Aorta (tissue), 5 donors: ENCODE results near the gene AP2A1. TPM values are rescaled to one million over a fixed set of nuclear protein-coding genes. Genes with fewer than 3 reads are reported as not detected.

Experiments used
- ATAC-seq: fragments of 200-7000 bp; cut with Tn5 transposase; one replicate; pipeline ENCODE4 v1.9.1; 2022; ENCODE audit warnings: moderate library complexity; ENCODE audit not compliant: low FRiP score
- DNase-seq, 2 donors: peaks; one replicate each; pipeline ENCODE4 v3.0.0-alpha.2; 2020
- H3K27ac ChIP-seq, 2 donors: one replicate each; pipeline ENCODE4 v1.5.1; 2013; ENCODE audit warnings: low read length in 2 of 2, mild to moderate bottlenecking in 2 of 2, moderate library complexity in 2 of 2, control low read depth in 1 of 2, inconsistent platforms in 1 of 2, low read depth in 1 of 2
- H3K27me3 ChIP-seq, 2 donors: one replicate each; pipeline ENCODE4 v1.6.1; 2013; ENCODE audit warnings: control low read depth in 1 of 2, low read length in 1 of 2, mild to moderate bottlenecking in 1 of 2, moderate library complexity in 1 of 2; ENCODE audit not compliant: insufficient read depth in 2 of 2, control insufficient read depth in 1 of 2
- H3K36me3 ChIP-seq, 2 donors: one replicate each; pipeline ENCODE4 v1.6.1; 2013; ENCODE audit warnings: control low read depth in 1 of 2, low read length in 1 of 2, mild to moderate bottlenecking in 1 of 2; ENCODE audit not compliant: insufficient read depth in 2 of 2, control insufficient read depth in 1 of 2
- H3K4me1 ChIP-seq, 2 donors: one replicate each; pipeline ENCODE4 v1.6.1; 2013; ENCODE audit warnings: low read length in 2 of 2, control low read depth in 1 of 2, mild to moderate bottlenecking in 1 of 2, moderate library complexity in 1 of 2; ENCODE audit not compliant: insufficient read depth in 2 of 2, control insufficient read depth in 1 of 2
- H3K4me3 ChIP-seq, 2 donors: one replicate each; pipeline ENCODE4 v1.5.1; 2013; ENCODE audit warnings: low read length in 2 of 2, control low read depth in 1 of 2, mild to moderate bottlenecking in 1 of 2
- H3K9me3 ChIP-seq: one replicate; pipeline ENCODE4 v1.6.1; 2013; ENCODE audit warnings: mild to moderate bottlenecking, low read length; ENCODE audit not compliant: control insufficient read depth
- WGBS, 2 donors: extraction: QIAGEN DNeasy Blood & Tissue Kit; methylation state at CpG; one replicate each; pipeline ENCODE4 v1.1.7; 2013; 5-methylcytosine and 5-hydroxymethylcytosine counted together
- intact Hi-C, 2 donors: fragments of 100-400 bp; cut with DNase I; formaldehyde crosslinking; loops; one replicate each; pipeline versions ENCODE4 v1.14.2 to v1.15.0; 2022
- polyA plus RNA-seq, 2 donors: library from polyadenylated mRNA; stranded (reverse); fragments of 200-250 nt; gene quantifications; one replicate each; pipeline ENCODE4 v1.2.3, GENCODE V29; 2013
- total RNA-seq, 2 donors: library from RNA; stranded (reverse); fragmentation: NEBNext Ultra II Directional; extraction: Animal tissue kit (Norgen Biotek cat#: 25700); gene quantifications; one replicate each; pipeline ENCODE4 v1.2.1, GENCODE V29; 2021
- donor health status: healthy with polysubstance abuse.
- donor health status: Bipolar disorder and iron deficiency.
- donor health status: DM: no; HTN: no; CAD: no.
- donor health status: DM: no; HTN: no; CAD: no.
- donor health status: DM: yes; HTN: yes; CAD: no.

AP2A1 gene
- total and polyA plus RNA-seq, 4 donors, result 19.9 to 77.5 (median 67.2) TPM

DNA sequence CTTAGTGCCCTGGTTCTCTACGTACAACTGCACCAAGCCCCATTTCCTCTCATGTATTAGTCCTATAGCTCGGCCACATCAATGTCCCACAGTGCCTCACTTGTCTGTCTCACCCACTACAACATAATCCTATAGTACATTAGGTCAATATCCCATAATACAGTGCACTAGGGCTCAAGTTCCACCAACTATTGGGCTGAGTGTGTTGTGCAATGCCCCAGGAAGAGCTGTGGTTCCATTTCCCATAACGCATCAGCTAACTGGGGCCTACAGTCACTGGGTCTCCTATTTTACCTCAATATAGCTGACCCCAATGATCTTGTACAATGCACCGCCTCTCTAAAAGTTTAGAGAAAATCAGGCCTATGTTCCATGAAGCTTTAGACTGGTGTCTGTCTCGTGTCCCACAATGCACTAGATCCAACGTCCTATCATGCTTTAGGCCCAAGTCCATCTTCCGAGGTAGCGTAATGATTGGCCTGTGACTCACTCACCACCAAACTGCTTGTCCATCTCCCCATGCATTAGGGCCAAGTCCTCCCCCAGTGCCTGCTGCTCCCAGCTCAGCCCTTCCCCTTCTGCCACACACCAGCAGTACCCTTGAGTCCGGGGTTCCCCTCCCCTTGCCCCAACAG, 25.5 kb upstream of the AP2A1 start:
- H3K27me3 ChIP-seq, result no peaks in the 10 kb centered on the region
- no peaks in the 10 kb centered on the region for H3K36me3 ChIP-seq
- H3K27ac ChIP-seq, result no peak overlapping the region
- H3K9me3 ChIP-seq, result no peaks in the 10 kb centered on the region
- DNase-seq (no peak), ATAC-seq (no peak)
- H3K4me3 ChIP-seq, result no peak overlapping the region
- H3K4me1 ChIP-seq, result no peaks in the 10 kb centered on the region
- WGBS, 2 donors, result 86 to 91% methylated on average over 9 of the region's 9 CpGs
- intact Hi-C loops, result no loop called here

DNA sequence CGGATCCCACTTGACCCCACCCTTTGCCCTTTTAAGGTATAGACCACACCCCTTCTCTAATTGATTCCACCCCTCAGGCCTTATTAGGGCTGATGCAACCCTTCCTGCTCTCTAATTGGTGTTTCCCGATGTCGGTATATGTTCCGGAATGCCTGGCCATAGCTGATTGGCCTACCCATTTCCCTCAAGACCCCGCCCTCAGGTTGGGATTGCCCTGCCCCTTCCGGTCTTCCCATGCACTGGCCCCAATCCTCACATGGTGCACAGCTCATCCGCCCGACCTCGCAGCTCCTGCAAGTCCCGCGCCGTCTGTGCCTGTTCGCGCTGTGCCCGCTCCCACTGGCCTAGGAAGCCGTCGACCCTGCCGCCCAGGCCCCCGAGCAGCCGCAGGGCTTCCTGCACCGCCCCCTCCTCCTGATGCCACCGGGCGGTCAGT, 21.8 kb upstream of the AP2A1 start:
- Histone ChIP-seq H3K36me3 (no peaks in the 10 kb centered on the region), H3K4me3 (no peak overlapping the region), H3K27ac (no peak overlapping the region), H3K27me3 (no peaks in the 10 kb centered on the region), H3K9me3 (no peaks in the 10 kb centered on the region), H3K4me1 (no peaks in the 10 kb centered on the region)
- ATAC-seq (no peak), DNase-seq (no peak)
- WGBS, 2 donors, result 91 to 95% methylated on average over 23 of the region's 23 CpGs
- intact Hi-C loops, result no loop called here

DNA sequence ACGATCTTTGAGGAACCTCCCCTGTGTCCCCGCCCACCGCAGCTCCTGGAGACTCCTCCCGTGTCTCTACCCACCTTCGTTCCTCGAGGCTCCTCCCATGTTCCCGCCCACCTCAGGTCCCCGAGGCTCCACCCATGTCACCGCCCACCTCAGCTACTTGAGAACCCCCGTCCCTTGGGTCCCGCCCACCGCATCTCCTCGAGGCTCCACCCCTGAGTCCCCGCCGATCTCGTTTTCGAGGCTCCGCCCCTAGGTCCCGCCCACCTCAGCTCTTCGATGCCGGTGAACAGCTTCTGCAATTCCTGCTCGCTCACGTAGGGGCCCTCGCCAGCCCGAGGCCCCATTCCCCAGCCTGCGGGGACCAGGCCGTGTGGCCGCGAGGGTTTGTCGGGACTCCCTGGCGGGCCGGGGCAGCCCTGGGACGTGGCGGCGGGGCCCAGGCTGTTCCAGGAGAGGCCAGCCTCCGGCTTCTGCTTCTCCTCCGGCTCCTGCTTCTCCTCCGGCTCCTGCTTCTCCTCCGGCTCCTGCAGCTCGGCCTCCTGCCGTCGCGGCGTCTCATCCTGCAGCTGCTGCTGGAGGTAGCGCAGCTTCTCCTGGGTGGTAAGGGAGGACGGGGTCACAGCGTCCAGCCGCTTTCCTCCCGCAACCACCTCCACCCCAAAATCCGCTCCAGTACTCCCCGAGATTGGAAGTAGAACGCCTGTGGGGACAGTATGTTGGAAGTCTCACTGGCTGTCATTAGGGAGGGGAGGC, 20.4 kb upstream of the AP2A1 start:
- H3K4me3 ChIP-seq, result no peak overlapping the region
- ATAC-seq (peak; percentile 30), DNase-seq (peak; percentile 83 to 85)
- intact Hi-C loops, result no loop called here
- no peaks in the 10 kb centered on the region for H3K27me3 ChIP-seq
- no peak overlapping the region for H3K27ac ChIP-seq
- no peaks in the 10 kb centered on the region for H3K4me1 ChIP-seq
- no peaks in the 10 kb centered on the region for H3K9me3 ChIP-seq
- no peaks in the 10 kb centered on the region for H3K36me3 ChIP-seq
- WGBS, 2 donors, result 47 to 50% methylated on average over 49 to 52 of the region's 52 CpGs

DNA sequence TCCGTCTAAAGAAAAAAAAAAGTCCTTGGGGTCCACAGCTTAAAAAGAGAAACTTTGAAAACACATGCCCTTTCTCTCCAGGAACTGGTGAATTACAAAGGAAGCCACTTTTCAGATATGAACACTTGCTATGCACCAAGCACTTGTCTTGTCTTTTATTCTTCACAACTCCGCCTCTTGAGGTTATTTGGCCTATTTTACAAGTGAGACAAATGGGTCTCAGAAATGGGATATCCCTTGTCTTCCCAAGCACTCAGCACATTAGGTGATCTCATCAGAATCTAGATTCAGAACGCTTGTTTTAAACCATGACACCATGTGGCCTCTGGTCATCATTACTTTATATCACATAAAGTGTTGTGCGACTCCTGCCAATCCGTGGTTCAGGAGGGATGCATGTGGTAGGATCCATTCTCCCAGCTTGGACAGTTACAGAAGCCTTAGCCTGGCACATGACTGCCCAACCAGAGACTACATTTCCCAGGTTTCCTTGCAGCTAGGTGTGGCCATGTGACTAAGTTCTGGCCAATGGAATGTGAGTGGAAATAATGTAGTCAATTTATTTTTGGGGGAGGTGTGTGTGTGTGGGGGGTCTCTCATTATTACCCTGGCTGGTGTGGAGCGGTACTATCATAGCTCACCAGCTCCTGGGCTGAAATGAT, 17.6 kb upstream of the AP2A1 start:
- Histone ChIP-seq H3K27ac (no peak overlapping the region), H3K36me3 (no peaks in the 10 kb centered on the region), H3K27me3 (no peaks in the 10 kb centered on the region), H3K4me3 (no peak overlapping the region), H3K4me1 (no peaks in the 10 kb centered on the region), H3K9me3 (no peaks in the 10 kb centered on the region)
- DNase-seq, result no peak
- intact Hi-C loops, result no loop called here
- 74 to 82% methylated on average over 6 of the region's 6 CpGs for WGBS, 2 donors
- ATAC-seq, result no peak

DNA sequence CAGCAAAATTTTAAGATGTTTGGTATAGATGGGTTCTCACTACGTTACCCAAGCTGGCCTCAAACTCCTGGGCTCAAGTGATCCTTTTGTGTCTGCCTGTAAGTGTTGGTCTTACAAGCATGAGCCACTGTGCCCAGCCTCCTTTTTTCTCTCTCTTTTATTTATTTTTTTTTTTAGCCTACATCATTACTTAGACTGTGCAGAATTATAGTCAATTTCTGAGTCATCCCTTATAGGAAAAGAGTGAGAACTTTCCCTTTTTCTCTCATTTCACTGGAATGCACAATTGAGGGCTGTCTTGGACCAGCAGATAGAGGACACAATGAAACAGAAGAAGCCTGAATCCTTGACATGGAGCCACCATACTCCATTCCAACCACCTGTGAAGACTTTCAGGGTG, 17.0 kb upstream of the AP2A1 start:
- no peaks in the 10 kb centered on the region for H3K4me1 ChIP-seq
- DNase-seq (no peak), ATAC-seq (no peak)
- H3K9me3 ChIP-seq, result no peaks in the 10 kb centered on the region
- intact Hi-C loops, result loop anchor here in 1 of 2 donors (10.0 kb wide), 1 partner anchor 65 kb away; the partner anchor contains the start of gene ADM5
- WGBS, 2 donors, result 55 to 59% methylated on average over 1 of the region's 1 CpG
- no peaks in the 10 kb centered on the region for H3K27me3 ChIP-seq
- no peak overlapping the region for H3K27ac ChIP-seq
- no peak overlapping the region for H3K4me3 ChIP-seq
- no peaks in the 10 kb centered on the region for H3K36me3 ChIP-seq

DNA sequence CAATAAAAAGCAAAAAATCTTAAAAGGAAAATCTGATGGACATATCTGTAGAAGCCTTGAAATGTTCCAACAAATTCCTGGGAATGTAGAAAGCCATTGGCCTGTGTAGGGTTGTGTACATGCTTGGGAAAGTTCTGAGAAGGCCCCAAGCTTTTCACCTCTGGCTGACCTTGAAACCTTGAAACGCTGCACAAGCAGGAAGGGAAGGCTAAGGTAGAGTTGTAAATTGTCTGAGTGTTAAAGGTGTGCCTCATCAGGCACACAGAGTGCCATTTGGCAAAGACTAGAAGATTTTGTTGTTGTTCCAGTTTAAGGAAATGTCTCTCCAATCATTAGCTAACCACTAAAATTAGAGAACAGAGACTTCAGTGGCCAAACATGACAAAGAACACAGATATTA, 14.1 kb upstream of the AP2A1 start:
- no peaks in the 10 kb centered on the region for H3K36me3 ChIP-seq

DNA sequence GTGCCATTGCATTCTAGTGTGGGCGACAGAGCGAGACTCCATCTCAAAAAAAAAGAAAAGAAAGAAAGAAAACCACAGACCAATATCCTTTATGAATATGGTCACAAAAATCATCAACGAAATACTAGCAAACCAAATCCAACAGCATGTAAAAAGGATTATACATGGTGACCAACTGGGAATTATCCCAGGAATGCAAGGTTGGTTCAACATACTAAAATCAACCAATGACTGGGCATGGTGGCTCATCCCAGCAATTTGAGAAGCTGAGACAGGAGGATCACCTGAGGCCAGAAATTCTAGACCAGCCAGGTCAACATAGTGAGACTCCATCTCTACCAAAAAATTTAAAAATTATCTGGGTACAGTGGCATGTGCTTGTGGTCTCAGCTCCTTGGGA, 10.8 kb upstream of the AP2A1 start:
- Histone ChIP-seq H3K9me3 (no peaks in the 10 kb centered on the region), H3K4me3 (no peak overlapping the region), H3K27ac (no peak overlapping the region), H3K4me1 (no peaks in the 10 kb centered on the region), H3K36me3 (no peaks in the 10 kb centered on the region), H3K27me3 (no peaks in the 10 kb centered on the region)
- intact Hi-C loops, result loop anchor here in 1 of 2 donors (10.0 kb wide), 1 partner anchor 71 kb away; the partner anchor contains the start of gene ADM5
- no peak for DNase-seq
- 93 to 94% methylated on average over 3 of the region's 3 CpGs for WGBS, 2 donors
- ATAC-seq, result no peak

More for the DNA sequence above, 14.1 kb upstream of the AP2A1 start:
- no peak for DNase-seq
- Histone ChIP-seq H3K27ac (no peak overlapping the region), H3K27me3 (no peaks in the 10 kb centered on the region), H3K4me1 (no peaks in the 10 kb centered on the region), H3K9me3 (no peaks in the 10 kb centered on the region), H3K4me3 (no peak overlapping the region)
- intact Hi-C loops, result loop anchor here in 1 of 2 donors (10.0 kb wide), 1 partner anchor 68 kb away; the partner anchor contains the start of gene ADM5
- no peak for ATAC-seq
- 86 to 88% methylated on average over 1 of the region's 1 CpG for WGBS, 2 donors

DNA sequence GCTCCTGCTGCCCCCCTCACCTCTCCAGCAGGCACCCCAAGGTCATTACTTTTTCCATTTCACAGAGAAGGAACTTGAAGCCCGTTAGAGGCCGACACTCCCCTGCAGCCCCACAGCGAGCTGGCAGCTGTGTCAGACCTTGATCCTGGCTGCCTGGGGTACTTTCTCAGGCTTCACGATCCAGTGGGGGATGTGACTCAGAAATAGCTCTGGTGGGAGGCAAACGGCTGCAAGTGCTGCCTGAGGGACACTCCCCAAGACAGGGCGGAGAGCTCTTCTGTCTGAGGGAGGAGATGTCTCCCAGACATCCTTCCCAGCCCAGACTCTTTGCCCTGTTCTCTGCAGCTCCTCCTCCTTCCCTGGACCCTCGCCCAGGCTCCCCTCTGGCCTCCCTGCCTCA, 8.5 kb upstream of the AP2A1 start:
- WGBS, 2 donors, result 25 to 32% methylated on average over 7 of the region's 7 CpGs
- Histone ChIP-seq H3K36me3 (no peaks in the 10 kb centered on the region), H3K4me1 (no peaks in the 10 kb centered on the region), H3K9me3 (no peaks in the 10 kb centered on the region), H3K4me3 (no peak overlapping the region), H3K27ac (no peak overlapping the region), H3K27me3 (no peaks in the 10 kb centered on the region)
- intact Hi-C loops, result loop anchor here in 1 of 2 donors (10.0 kb wide), 1 partner anchor 73 kb away; the partner anchor contains the start of gene ADM5
- ATAC-seq, result no peak
- no peak for DNase-seq
